Heart right ventricle (tissue), 16 donors: ENCODE measurements around the gene ATXN7. TPM values are rescaled to one million over a fixed set of nuclear protein-coding genes. Genes with fewer than 3 reads are reported as not detected.

Source experiments
- ATAC-seq, 8 donors: fragments of 200-7000 bp; cut with Tn5 transposase; one replicate each; pipeline ENCODE4 v1.9.1; 2020; ENCODE audit warnings: mild to moderate bottlenecking in 8 of 8, moderate library complexity in 8 of 8, moderate number of reproducible peaks in 1 of 8
- DNase-seq, 2 donors: peaks; one replicate each; pipeline ENCODE4 v3.0.0-alpha.2; 2020
- H3K27ac ChIP-seq, 10 donors: fragments of 200-600 bp; sonication (generic) in 2 of 10; one replicate each; pipeline versions ENCODE4 v1.5.0 to v1.8.0; 2020 to 2022; ENCODE audit warnings: mild to moderate bottlenecking in 3 of 10
- H3K27me3 ChIP-seq, 7 donors: fragments of 200-600 bp; one replicate each; pipeline ENCODE4 v1.8.0; 2021 to 2022; ENCODE audit warnings: mild to moderate bottlenecking in 2 of 7
- H3K36me3 ChIP-seq, 9 donors: fragments of 200-600 bp; sonication (generic) in 1 of 9; one replicate each; pipeline versions ENCODE4 v1.5.0 to v1.8.0; 2020 to 2022; ENCODE audit warnings: mild to moderate bottlenecking in 2 of 9
- H3K4me1 ChIP-seq, 9 donors: fragments of 200-600 bp; sonication (generic) in 1 of 9; one replicate each; pipeline versions ENCODE4 v1.5.0 to v1.8.0; 2020 to 2022; ENCODE audit warnings: mild to moderate bottlenecking in 4 of 9
- H3K4me3 ChIP-seq, 10 donors: fragments of 200-600 bp; sonication (generic) in 2 of 10; one replicate each; pipeline versions ENCODE4 v1.5.0 to v1.8.0; 2020 to 2022; ENCODE audit warnings: mild to moderate bottlenecking in 7 of 10, moderate library complexity in 2 of 10
- H3K9me3 ChIP-seq, 11 donors: fragments of 200-600 bp in 10 of 11; sonication (generic) in 2 of 11; one replicate each; pipeline versions ENCODE4 v1.5.0 to v1.8.0; 2013 to 2022; ENCODE audit warnings: mild to moderate bottlenecking in 2 of 11, control low read depth in 1 of 11, moderate library complexity in 1 of 11
- CTCF ChIP-seq, 9 donors: fragments of 200-600 bp; sonication (generic) in 2 of 9; IDR thresholded peaks; one replicate each; pipeline versions ENCODE4 v1.5.0 to v1.8.0; 2021 to 2022; ENCODE audit warnings: antibody characterized with exemption in 9 of 9, mild to moderate bottlenecking in 5 of 9, moderate library complexity in 1 of 9
- WGBS, 2 donors: extraction: QIAGEN DNeasy Blood & Tissue Kit; methylation state at CpG; one replicate each; pipeline ENCODE4 v1.1.7; 2013; ENCODE audit warnings: inconsistent platforms in 1 of 2; 5-methylcytosine and 5-hydroxymethylcytosine counted together
- intact Hi-C, 10 donors: fragments of 100-400 bp; cut with DNase I; formaldehyde crosslinking; loops; one replicate each; pipeline versions ENCODE4 v1.11.1 to v1.14.2; 2022
- polyA plus RNA-seq, 2 donors: library from polyadenylated mRNA; stranded (reverse); fragments of 200-250 nt; gene quantifications; one replicate each; pipeline ENCODE4 v1.2.3, GENCODE V29; 2013
- total RNA-seq, 10 donors: library from RNA; stranded (reverse); fragmentation: NEBNext Ultra II Directional in 3 of 10; extraction: Animal tissue kit (Norgen Biotek cat#: 25700) in 3 of 10; gene quantifications; one replicate each; pipeline versions ENCODE4 v1.2.1 to v1.2.4, GENCODE V29; 2021 to 2023
- donor health status: Arrhythmogenic right ventricular cardiomyopathy.
- donor health status: ischemic (EF 13 %, LVEDD 7.1; RV severe dilation, severe dysfunction).
- donor health status: healthy with polysubstance abuse.
- donor health status: DM: no; HTN: yes; CAD: no.
- donor health status: DM: no; HTN: no; CAD: no.
- donor health status: ischemic (EF 25% LVEDD 6.9; RV normal size, moderate dysfunction).
- donor health status: ischemic (EF 25% LVEDD 5.7; RV mildly dilated, moderate dysfunction).
- donor health status: healthy.
- donor health status: DM: yes; HTN: yes; CAD: no.
- donor health status: Ischemic cardiomyopathy.
- donor health status: ischemic (EF 35%, LVEDD 5.7; RV mildly dilated, moderate dysfunction).
- donor health status: nonischemic (EF 11% LVEDD 7.7; RV severe dilation, severe dysfunction).
- donor health status: DM: yes; HTN: yes; CAD: no.
- donor health status: PGD.
- donor health status: ischemic (EF 29% LVEDD 5.4; RV normal size, mild dysfunction).
- donor health status: nonischemic (EF 23%, LVEDD 6.1; RV moderate dilation, normal function).

The ATXN7 gene
- total and polyA plus RNA-seq, 12 donors, result 1.7 to 31.0 (median 19.6) TPM

GRCh38 chr3:64046592-64046991, 182.9 kb downstream of the ATXN7 start:
- H3K4me3 ChIP-seq, result no peak overlapping the region
- H3K27ac ChIP-seq, result no peak overlapping the region
- ATAC-seq (no peak), DNase-seq (no peak)
- 88 to 92% methylated on average over 3 of the region's 3 CpGs for WGBS, 2 donors
- peaks cover 0 to 10% (median 0%) of the 10 kb centered on the region in 7 donors for H3K27me3 ChIP-seq
- TF ChIP-seq CTCF (IDR thresholded peaks at IDR 0.05), result no peak
- intact Hi-C loops, result no loop called here
- no peaks in the 10 kb centered on the region for H3K36me3 ChIP-seq
- peaks cover 0 to 12% (median 0%) of the 10 kb centered on the region in 9 donors for H3K4me1 ChIP-seq
- no peaks in the 10 kb centered on the region for H3K9me3 ChIP-seq

GRCh38 chr3:64046996-64047594, 183.4 kb downstream of the ATXN7 start:
- no peaks in the 10 kb centered on the region for H3K9me3 ChIP-seq
- H3K27me3 ChIP-seq, result peaks cover 0 to 10% (median 0%) of the 10 kb centered on the region in 7 donors
- ATAC-seq, result no peak
- 79 to 84% methylated on average over 6 of the region's 6 CpGs for WGBS, 2 donors
- no peak overlapping the region for H3K27ac ChIP-seq
- DNase-seq, result no peak
- TF ChIP-seq CTCF (IDR thresholded peaks at IDR 0.05), result no peak
- intact Hi-C loops, result no loop called here
- no peak overlapping the region for H3K4me3 ChIP-seq
- H3K36me3 ChIP-seq, result no peaks in the 10 kb centered on the region
- H3K4me1 ChIP-seq, result peaks cover 0 to 12% (median 0%) of the 10 kb centered on the region in 9 donors

DNA sequence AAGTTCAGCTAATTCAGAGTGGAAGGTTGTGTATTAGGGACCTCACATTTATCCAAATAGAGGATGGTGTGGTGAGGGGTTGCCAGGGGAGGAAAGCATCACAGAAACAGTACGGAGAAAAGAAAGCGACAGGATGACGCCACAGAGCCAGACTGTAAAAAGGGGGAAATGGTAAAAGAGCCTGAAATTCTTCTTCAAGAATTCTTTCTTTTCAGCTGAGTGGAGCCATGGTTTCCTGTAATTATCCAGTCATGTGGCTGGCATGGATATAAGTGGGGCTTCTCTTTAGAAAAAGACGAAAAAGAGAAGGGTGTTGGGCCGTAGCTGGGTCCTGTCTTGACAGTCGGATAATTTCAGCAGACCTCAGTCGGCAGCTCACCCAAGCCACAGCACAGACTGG, 184.1 kb downstream of the ATXN7 start:
- DNase-seq (no peak), ATAC-seq (no peak)
- intact Hi-C loops, result no loop called here
- WGBS, 2 donors, result 85 to 87% methylated on average over 7 of the region's 7 CpGs
- Histone ChIP-seq H3K4me1 (peaks cover 0 to 12% (median 0%) of the 10 kb centered on the region in 9 donors), H3K36me3 (no peaks in the 10 kb centered on the region), H3K4me3 (no peak overlapping the region), H3K9me3 (no peaks in the 10 kb centered on the region), H3K27me3 (peaks cover 0 to 10% (median 0%) of the 10 kb centered on the region in 7 donors), H3K27ac (no peak overlapping the region)
- no peak for TF ChIP-seq CTCF (IDR thresholded peaks at IDR 0.05)

DNA sequence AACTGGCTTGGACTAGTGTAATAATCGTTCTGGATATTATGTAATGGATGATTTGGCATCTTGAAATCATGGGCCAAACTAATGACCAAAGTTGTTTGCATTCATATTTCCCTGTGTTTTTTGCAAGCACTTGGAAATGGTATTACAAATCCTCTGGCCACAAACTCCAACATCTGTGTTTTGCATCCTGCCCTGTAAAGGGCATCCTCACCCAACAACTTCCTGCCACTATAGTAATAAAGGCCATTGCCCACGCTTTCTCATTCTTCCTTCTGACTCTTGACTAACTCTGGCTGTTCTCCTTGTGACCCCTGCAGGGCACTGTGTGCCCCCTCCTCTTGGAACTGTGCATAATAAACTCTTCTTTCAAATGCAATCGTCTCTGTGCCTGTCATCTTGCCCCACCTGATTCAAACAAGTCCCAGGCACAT, 185.0 kb downstream of the ATXN7 start:
- H3K9me3 ChIP-seq, result no peaks in the 10 kb centered on the region
- 44 to 62% methylated on average over 3 of the region's 3 CpGs for WGBS, 2 donors
- TF ChIP-seq CTCF (IDR thresholded peaks at IDR 0.05), result no peak
- no peaks in the 10 kb centered on the region for H3K36me3 ChIP-seq
- H3K4me3 ChIP-seq, result no peak overlapping the region
- H3K27me3 ChIP-seq, result peaks cover 0 to 4% (median 0%) of the 10 kb centered on the region in 7 donors
- no peak overlapping the region for H3K27ac ChIP-seq
- no peak for ATAC-seq
- DNase-seq, result no peak
- intact Hi-C loops, result no loop called here
- H3K4me1 ChIP-seq, result peaks cover 0 to 12% (median 0%) of the 10 kb centered on the region in 9 donors
